OCI-LY7 (cell line): Measurements from ENCODE around the gene TRIO. TPM values are rescaled to one million over a fixed set of nuclear protein-coding genes. Genes with fewer than 3 reads are reported as not detected.

Experiments
- BruUV-seq: library from RNA; stranded (reverse); fragments of 400-500 nt; replicated peaks from 2 replicates; lab custom pipeline; 2021; lab: Mats Ljungman, UMichigan
- CTCF ChIA-PET: fragments of 300-600 bp; sonication (Branson Sonifier 250); formaldehyde crosslinking; loops from one replicate; lab custom pipeline; 2022; ENCODE audit warnings: antibody characterized with exemption; ENCODE audit not compliant: unreplicated experiment; lab: Charles Lee
- POLR2A ChIA-PET: fragments of 300-600 bp; sonication (Branson Sonifier 250); formaldehyde crosslinking; loops from one replicate; lab custom pipeline; 2022; ENCODE audit warnings: antibody characterized with exemption; lab: Charles Lee
- DNase-seq: peaks from one replicate; pipeline ENCODE4 v3.0.0-alpha.2; 2015; ENCODE audit warnings: low spot score
- H2AFZ ChIP-seq: fragments of 200-600 bp; sonication (generic), shearing (Covaris generic); 2 replicates; pipeline ENCODE4 v1.6.1; 2014; ENCODE audit warnings: mild to moderate bottlenecking, antibody characterized with exemption, low read length, moderate library complexity
- H3K27ac ChIP-seq: fragments of 200-600 bp; sonication (generic); 2 replicates; pipeline ENCODE4 v1.5.1; 2014; ENCODE audit warnings: mixed run types, low read depth, mild to moderate bottlenecking, moderate library complexity, low read length, inconsistent platforms; ENCODE audit not compliant: poor library complexity, severe bottlenecking
- H3K36me3 ChIP-seq: fragments of 200-600 bp; sonication (generic); 2 replicates; pipeline ENCODE4 v1.6.1; 2014; ENCODE audit warnings: mild to moderate bottlenecking, antibody characterized with exemption, low read length, moderate library complexity, mixed read lengths; ENCODE audit not compliant: insufficient read depth
- H3K4me1 ChIP-seq: fragments of 200-600 bp; sonication (generic); 2 replicates; pipeline ENCODE4 v1.5.1; 2014; ENCODE audit warnings: mild to moderate bottlenecking, low read length; ENCODE audit not compliant: insufficient read depth, poor library complexity, severe bottlenecking
- H3K4me2 ChIP-seq: fragments of 200-600 bp; sonication (generic); 2 replicates; pipeline ENCODE4 v1.6.1; 2014; ENCODE audit warnings: mild to moderate bottlenecking, low read length
- H3K4me3 ChIP-seq: fragments of 200-600 bp; sonication (generic); 2 replicates; pipeline ENCODE4 v1.5.1; 2014; ENCODE audit warnings: mild to moderate bottlenecking, low read depth, low read length; ENCODE audit not compliant: poor library complexity, severe bottlenecking
- H3K79me2 ChIP-seq: fragments of 200-600 bp; sonication (generic); 2 replicates; pipeline ENCODE4 v1.6.1; 2016; ENCODE audit warnings: low read depth, mild to moderate bottlenecking, low read length, moderate library complexity, mixed read lengths; ENCODE audit not compliant: insufficient read depth
- H3K9me2 ChIP-seq: fragments of 200-600 bp; sonication (generic); 2 replicates; pipeline ENCODE4 v1.6.1; 2016; ENCODE audit warnings: mild to moderate bottlenecking, low read length, mixed read lengths; ENCODE audit not compliant: insufficient read depth
- H3K9me3 ChIP-seq: fragments of 200-600 bp; sonication (generic); 2 replicates; pipeline ENCODE4 v1.6.1; 2014; ENCODE audit warnings: mild to moderate bottlenecking, mixed run types, low read length, mixed read lengths
- H4K20me1 ChIP-seq: fragments of 200-600 bp; sonication (generic); 2 replicates; pipeline ENCODE4 v1.6.1; 2014; ENCODE audit warnings: mild to moderate bottlenecking, antibody characterized with exemption, low read length, moderate library complexity, mixed read lengths; ENCODE audit not compliant: insufficient read depth
- CTCF ChIP-seq: fragments of 200-600 bp; sonication (generic); conservative IDR thresholded peaks from 2 replicates; pipeline ENCODE4 v1.5.1; 2014; ENCODE audit warnings: mild to moderate bottlenecking, antibody characterized with exemption, low read length, moderate library complexity, mixed read lengths
- EZH2phosphoT487 ChIP-seq: fragments of 200-600 bp; sonication (generic); IDR thresholded peaks from 2 replicates; pipeline ENCODE4 v1.6.1; 2018; ENCODE audit warnings: low read depth, borderline replicate concordance, mild to moderate bottlenecking, mixed run types, antibody characterized with exemption, low read length, moderate library complexity, mixed read lengths
- intact Hi-C: fragments of 100-400 bp; cut with micrococcal nuclease; formaldehyde crosslinking; loops from one replicate; pipeline ENCODE4 v1.10.0; 2022; ENCODE audit not compliant: unreplicated experiment
- total RNA-seq, 2 experiments: library from RNA; depleted of rRNA in 1 of 2; stranded (reverse); fragments of >200 nt in 1 of 2; shearing (Covaris generic) in 1 of 2; gene quantifications; 2 replicates each; pipeline ENCODE4 v1.2.3, GENCODE V29; 2014 to 2022

The TRIO gene
- total RNA-seq, 2 experiments from 2014 or later: 35.8 to 55.1 TPM

DNA sequence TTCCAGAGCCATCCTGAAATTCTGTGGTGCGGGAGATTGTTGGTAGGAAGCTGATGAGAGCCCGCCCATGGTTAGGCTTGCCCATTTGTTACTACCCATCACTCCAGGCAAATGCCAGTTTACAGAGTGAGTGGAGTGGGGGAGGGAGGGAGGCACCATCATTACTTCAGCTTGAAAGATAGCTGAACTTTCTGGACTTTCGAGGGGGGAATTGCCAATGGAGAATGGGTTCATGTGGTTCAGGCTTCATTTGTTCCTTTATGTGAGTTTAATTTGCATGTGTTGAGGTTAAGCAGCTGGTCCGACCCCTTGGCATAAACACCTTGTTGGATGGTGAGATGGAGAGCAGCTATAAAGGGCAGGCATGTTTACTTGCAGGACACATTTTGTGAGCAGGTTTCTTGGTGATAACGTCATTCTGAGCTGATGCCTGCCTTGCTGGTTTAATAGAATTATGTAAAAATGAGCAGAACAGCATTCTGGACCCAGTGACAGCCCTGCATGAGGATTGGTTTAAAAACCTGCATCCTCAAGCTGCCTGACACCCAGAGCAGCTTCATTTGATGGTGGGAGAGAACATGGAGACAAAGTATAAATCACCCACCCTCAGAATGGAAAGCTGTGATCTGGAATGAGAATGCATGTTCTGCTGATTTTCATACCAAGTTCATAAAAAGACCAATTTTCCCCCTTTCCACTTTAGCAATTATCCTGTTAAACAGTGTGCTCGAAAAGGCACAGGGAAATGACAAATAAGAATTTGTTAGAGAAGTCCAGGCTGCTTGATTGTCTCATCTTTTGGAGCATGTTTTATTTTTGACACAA, 106.3 kb downstream of the TRIO start:
- no peak for TF ChIP-seq CTCF
- no peak for TF ChIP-seq EZH2phosphoT487
- peaks cover 24% of the 10 kb centered on the region for H3K4me1 ChIP-seq
- no peaks in the 10 kb centered on the region for H3K36me3 ChIP-seq
- H3K27ac ChIP-seq: no peak overlapping the region
- H2AFZ ChIP-seq: no peak overlapping the region
- ChIA-PET POLR2A (interaction anchor here (0.6 kb wide), 1 partner anchor 220 kb away, joined by 3 read pairs; no protein-coding TSS in a partner anchor), CTCF (no interaction called here)
- no peaks in the 10 kb centered on the region for H3K9me3 ChIP-seq
- H3K79me2 ChIP-seq: no peaks in the 10 kb centered on the region
- intact Hi-C loops: no loop called here
- no TSS peak for BruUV-seq
- no peaks in the 10 kb centered on the region for H4K20me1 ChIP-seq
- H3K4me2 ChIP-seq: peak overlapping the region; percentile 26; the same call in 1 of the 2 replicates
- H3K9me2 ChIP-seq: no peaks in the 10 kb centered on the region
- peak; percentile 21 for DNase-seq
- H3K4me3 ChIP-seq: no peak overlapping the region

- Histone ChIP-seq H3K9me3 (no peaks in the 10 kb centered on the region), H2AFZ (no peak overlapping the region), H4K20me1 (no peaks in the 10 kb centered on the region), H3K79me2 (no peaks in the 10 kb centered on the region), H3K9me2 (no peaks in the 10 kb centered on the region), H3K4me1 (peaks cover 24% of the 10 kb centered on the region), H3K4me2 (no peak overlapping the region), H3K27ac (no peak overlapping the region), H3K36me3 (no peaks in the 10 kb centered on the region), H3K4me3 (no peak overlapping the region)
- POLR2A ChIA-PET: interaction anchor here (0.6 kb wide), 1 partner anchor 220 kb away, joined by 3 read pairs; no protein-coding TSS in a partner anchor
- no peak for DNase-seq
- CTCF ChIA-PET: no interaction called here
- intact Hi-C loops: no loop called here
- TF ChIP-seq EZH2phosphoT487: no peak
- no peak for TF ChIP-seq CTCF
- no TSS peak for BruUV-seq
These were observed 107.0 kb downstream of the TRIO start for GRCh38 chr5:14250084-14250695.
